Dendritic cell treated with granulocyte-macrophage colony-stimulating factor and Interleukin-4, amounts not matched to agents 40 ng/mL and 50 ng/mL, for 4 days (primary cell): ENCODE data around the gene ZNF747.
"Not testable (repeated sequence)": the region's sequence is repeated elsewhere in the genome, so short reads cannot be mapped to it uniquely, and the experiment has no call there.

ENCODE experiments used
- H3K27ac Mint-ChIP-seq: one replicate; pipeline ENCODE4 v1.8.0; 2022; ENCODE audit warnings: mild to moderate bottlenecking, mixed read lengths
- H3K27me3 Mint-ChIP-seq: one replicate; pipeline ENCODE4 v1.8.0; 2022; ENCODE audit warnings: mild to moderate bottlenecking, mixed read lengths
- H3K36me3 Mint-ChIP-seq: one replicate; pipeline ENCODE4 v1.8.0; 2022; ENCODE audit warnings: low read depth, mixed read lengths
- H3K4me1 Mint-ChIP-seq: one replicate; pipeline ENCODE4 v1.8.0; 2022; ENCODE audit warnings: low read depth, mixed read lengths
- H3K4me3 Mint-ChIP-seq: one replicate; pipeline ENCODE4 v1.8.0; 2022; ENCODE audit warnings: mild to moderate bottlenecking, moderate library complexity, mixed read lengths
- H3K9me3 Mint-ChIP-seq: one replicate; pipeline ENCODE4 v1.8.0; 2022; ENCODE audit warnings: mixed read lengths
- intact Hi-C: fragments of 100-400 bp; cut with micrococcal nuclease; formaldehyde crosslinking; loops from one replicate; pipeline ENCODE4 v1.15.0; 2022

ZNF747 gene

DNA sequence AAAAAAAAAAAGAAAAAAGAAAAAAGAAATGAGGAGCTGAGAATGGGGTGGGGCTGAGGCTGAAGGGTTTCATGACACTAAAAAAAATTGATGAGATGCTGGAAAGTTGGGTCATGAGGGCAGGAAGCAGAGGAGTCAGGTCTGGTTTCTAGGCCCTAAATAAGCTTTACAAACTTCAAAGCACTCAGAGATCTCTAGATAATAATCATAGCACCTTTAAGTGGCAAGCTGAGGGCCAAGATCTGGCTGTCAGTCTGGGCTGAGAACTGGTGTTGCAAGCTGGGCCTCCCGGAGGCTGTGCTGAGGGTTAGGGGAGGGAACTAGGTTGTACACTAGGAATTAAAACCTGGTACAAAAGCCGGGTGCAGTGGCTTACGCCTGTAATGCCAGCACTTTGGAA is 17.1 kb upstream of the ZNF747 start:
- peaks cover 53% of the 10 kb centered on the region for H3K4me1 Mint-ChIP-seq
- no peaks in the 10 kb centered on the region for H3K27me3 Mint-ChIP-seq
- peaks cover 43% of the 10 kb centered on the region for H3K36me3 Mint-ChIP-seq
- H3K4me3 Mint-ChIP-seq: no peak overlapping the region
- no peaks in the 10 kb centered on the region for H3K9me3 Mint-ChIP-seq
- peak overlapping the region; percentile 79 for H3K27ac Mint-ChIP-seq
- intact Hi-C loops: no loop called here

DNA sequence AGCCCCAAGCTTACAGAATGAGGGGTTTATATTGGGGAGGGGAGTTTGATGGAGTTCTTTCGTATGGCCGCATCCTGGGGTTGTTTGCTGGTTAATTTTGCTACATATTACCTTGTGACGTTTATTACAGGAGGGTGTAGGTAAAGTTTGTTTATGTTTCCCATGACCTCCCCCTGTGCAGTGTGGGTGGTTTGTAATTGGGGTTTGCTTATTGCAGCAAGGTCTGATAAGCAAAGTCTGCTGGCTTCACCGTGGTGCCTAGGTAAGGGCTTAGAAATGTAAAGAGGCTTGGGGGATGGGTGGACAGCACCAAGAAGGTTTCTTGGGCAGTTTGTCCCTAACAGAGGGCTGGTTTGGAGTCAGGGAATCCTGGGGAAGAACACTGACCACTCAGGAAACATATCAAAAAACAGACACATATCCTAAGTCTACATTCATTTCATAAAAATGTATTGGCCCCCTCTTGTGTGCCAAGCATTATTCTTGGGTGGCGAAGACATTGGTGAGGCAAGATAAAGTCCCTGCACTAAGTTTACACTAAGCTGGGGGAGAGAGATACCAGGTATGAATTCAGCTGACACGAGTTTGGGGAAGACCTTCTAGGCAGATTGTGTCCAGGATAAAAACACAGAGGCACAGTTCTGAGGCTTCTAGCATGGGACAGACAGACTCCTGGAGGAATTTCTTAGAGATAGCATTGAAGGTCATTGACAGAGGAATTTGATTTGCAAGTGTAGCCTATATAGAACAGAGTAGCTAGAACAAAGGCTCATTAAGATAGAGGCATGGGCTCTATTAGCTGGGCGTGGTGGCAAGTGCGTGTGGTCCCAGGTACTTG is 14.0 kb upstream of the ZNF747 start:
- Mint-ChIP-seq H3K27ac (no peak overlapping the region), H3K36me3 (peaks cover 13% of the 10 kb centered on the region), H3K9me3 (no peaks in the 10 kb centered on the region), H3K4me3 (no peak overlapping the region), H3K27me3 (no peaks in the 10 kb centered on the region), H3K4me1 (peaks cover 52% of the 10 kb centered on the region)
- intact Hi-C loops: no loop called here

DNA sequence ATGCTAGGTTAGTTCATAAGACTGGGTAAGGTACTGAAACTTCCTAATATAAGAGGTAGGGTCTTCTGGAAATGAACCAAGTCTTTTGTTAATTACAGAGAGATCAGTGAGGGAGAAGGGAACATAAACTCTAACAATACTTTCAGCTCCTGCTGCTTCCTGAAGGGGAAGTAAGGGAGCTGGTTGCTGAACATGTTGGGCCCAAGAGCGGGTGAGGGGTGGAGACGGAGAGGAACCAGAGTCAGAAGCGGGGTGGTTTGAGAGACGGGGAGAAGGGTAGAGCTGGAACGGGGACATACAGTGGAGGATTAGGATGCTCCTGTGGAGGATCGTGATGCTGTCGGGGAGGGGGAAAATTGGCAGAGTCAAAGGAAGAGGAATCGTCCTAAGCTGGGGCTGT is 11.5 kb upstream of the ZNF747 start:
- Mint-ChIP-seq H3K4me3 (peak overlapping the region; percentile 68), H3K9me3 (no peaks in the 10 kb centered on the region), H3K27me3 (no peaks in the 10 kb centered on the region), H3K4me1 (peaks cover 31% of the 10 kb centered on the region), H3K36me3 (no peaks in the 10 kb centered on the region), H3K27ac (no peak overlapping the region)
- intact Hi-C loops: no loop called here

DNA sequence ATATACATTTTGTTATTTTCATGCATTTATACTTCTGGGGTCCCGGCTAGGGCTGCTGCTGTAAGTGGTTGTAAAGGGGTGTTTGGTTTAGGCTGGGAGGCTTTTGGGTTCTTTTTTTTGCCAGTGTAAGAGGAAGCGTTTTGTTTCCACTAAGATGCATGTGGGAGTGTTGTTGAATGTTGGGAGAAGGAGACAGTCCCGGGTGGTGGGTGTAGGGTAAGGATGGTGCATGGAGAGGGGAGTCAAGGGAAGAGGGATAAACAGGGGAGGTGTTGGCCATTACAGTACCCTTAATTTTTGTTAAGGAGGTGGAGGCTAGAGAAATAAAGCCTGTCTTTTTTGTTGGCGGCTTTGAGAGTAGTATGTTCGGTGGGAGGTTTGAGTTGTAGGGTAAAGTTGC is 8.4 kb upstream of the ZNF747 start:
- Mint-ChIP-seq H3K36me3 (peaks cover 6% of the 10 kb centered on the region), H3K27me3 (no peaks in the 10 kb centered on the region), H3K4me1 (peaks cover 38% of the 10 kb centered on the region), H3K27ac (no peak overlapping the region), H3K4me3 (no peak overlapping the region), H3K9me3 (no peaks in the 10 kb centered on the region)
- intact Hi-C loops: no loop called here

DNA sequence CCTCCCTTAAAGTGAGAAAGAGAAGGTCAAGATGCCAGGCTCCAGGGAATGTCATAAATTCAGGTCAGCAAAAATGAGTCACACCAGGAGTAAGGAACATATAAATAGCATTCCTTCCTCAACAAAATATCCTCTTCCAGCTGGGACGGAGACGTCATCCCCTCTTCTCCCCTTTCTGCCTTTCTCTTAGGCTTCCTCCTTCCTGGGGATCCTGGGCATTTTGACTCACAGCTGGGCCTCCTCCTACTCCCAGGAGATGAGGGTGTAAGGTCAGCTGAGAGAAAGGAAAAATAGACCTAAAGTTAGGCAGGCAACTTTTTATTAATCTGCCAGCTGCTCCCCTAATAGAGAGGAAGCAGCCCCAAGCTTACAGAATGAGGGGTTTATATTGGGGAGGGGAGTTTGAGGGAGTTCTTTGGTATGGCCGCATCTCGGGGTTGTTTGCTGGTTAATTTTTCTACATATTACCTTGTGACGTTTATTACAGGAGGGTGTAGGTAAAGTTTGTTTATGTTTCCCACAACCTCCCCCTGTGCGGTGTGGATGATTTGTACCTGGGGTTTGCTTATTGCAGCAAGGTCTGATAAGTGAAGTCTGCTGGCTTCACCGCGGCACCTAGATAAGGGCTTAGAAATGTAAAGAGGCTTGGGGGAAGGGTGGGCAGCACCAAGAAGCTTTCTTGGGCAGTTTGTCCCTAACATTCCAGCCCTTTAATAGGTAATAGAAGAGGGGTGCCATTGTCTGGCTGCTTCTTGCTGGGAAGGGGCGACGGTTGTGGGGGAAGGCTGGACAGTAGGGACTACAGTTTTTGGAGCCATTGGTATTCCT is 7.1 kb upstream of the ZNF747 start:
- Mint-ChIP-seq H3K4me3 (no peak overlapping the region), H3K27ac (no peak overlapping the region), H3K36me3 (peaks cover 19% of the 10 kb centered on the region), H3K4me1 (peaks cover 36% of the 10 kb centered on the region), H3K27me3 (no peaks in the 10 kb centered on the region), H3K9me3 (no peaks in the 10 kb centered on the region)
- intact Hi-C loops: no loop called here

DNA sequence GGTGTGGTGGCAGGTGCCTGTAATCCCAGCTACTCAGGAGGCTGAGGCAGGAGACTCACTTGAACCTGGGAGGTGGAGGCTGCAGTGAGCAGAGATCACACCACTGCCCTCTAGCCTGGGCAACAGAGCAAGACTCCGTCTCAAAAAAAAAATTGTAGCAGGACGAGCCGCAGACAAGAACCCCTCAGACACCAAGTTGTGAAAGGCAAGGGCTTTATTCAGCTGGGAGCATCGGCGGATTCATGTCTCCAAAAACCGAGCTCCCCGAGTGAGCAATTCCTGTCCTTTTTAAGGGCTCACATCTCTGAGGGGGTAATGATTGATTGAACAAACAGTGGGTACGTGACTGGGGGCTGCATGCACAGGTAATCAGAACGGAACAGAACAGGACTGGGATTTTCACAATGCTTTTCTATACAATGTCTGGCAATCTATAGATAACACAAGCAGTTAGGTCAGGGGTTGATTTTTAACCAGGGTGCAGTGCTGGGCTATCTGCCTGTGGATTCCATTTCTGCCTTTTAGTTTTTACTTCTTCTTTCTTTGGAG is 6.3 kb upstream of the ZNF747 start:
- H3K27ac Mint-ChIP-seq, H3K9me3 Mint-ChIP-seq, intact Hi-C loops, H3K27me3 Mint-ChIP-seq, H3K4me3 Mint-ChIP-seq: not testable (repeated sequence)
- Mint-ChIP-seq H3K4me1 (peaks cover 36% of the 10 kb centered on the region), H3K36me3 (peaks cover 19% of the 10 kb centered on the region)

DNA sequence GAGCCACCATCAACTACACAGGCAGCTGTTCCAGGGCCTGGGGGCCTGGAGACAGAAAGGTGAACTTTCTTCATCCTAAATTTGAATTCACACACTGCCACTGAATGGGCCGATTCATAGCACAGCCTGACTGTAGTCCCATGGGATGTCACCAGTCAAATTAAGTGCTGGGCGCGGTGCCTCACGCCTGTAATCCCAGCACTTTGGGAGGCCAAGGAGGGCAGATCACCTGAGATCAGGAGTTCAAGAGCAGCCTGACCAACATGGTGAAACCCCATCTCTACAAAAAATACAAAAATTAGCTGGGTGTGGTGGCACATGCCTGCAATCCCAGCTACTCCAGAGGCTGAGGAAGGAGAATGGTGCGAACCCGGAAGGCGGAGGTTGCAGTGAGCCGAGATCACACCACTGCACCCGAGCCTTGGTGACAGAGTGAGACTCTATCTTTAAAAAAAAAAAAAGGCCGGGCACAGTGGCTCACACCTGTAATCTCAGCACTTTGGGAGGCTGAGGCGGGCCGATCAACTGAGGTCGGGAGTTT is 5.4 kb upstream of the ZNF747 start:
- H3K27me3 Mint-ChIP-seq, H3K4me3 Mint-ChIP-seq, intact Hi-C loops, H3K27ac Mint-ChIP-seq, H3K9me3 Mint-ChIP-seq: not testable (repeated sequence)
- peaks cover 23% of the 10 kb centered on the region for H3K36me3 Mint-ChIP-seq
- H3K4me1 Mint-ChIP-seq: peaks cover 37% of the 10 kb centered on the region

DNA sequence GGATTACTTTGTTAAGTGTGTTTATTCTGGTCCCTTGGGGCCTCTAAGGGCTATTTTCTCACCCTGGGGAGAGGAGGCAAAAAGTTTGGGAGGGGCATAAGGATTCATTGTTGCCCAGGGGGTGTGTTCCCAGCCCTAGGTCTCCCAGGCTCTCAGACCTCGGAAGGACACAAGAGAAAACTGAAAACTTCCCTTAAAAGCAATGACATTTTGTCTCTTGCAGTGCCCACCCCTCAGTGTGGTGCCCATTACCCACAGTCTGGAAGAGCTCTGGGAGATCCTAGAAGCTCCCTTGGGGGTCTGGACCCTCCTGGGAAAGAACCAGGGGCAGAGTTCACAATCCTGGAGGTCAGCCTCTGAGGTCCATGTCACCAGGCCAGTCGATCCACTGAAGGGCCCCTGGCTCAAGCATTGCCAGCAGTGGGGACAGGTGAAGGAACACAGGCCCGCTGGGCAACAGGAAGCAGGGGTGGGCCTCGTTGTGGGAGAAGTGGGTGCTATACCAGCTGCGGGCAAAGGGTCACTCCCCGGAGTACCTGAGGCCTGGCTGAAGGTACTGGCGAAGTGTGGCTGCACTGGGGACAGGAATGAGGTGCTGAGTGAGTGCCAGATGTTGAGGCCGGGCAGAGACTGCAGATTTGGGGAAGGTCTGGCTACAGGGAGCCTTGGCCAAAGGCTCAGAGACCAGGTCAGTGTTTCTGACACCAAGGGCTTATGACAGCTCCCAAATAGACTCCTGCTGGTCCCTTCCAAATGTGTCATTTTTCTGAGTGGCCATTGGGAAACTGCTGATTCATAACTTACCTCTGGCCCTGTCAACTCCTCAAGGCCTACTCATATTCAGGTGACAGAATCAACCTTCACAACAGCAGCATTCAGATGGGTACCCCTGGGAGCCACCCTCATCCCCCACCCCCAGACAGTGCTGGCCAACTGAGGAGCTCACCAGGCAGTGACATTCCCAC is 4.6 kb upstream of the ZNF747 start:
- intact Hi-C loops: no loop called here
- H3K27me3 Mint-ChIP-seq: no peaks in the 10 kb centered on the region
- peak overlapping the region; percentile 12 for H3K27ac Mint-ChIP-seq
- no peaks in the 10 kb centered on the region for H3K9me3 Mint-ChIP-seq
- peaks cover 39% of the 10 kb centered on the region for H3K4me1 Mint-ChIP-seq
- peaks cover 31% of the 10 kb centered on the region for H3K36me3 Mint-ChIP-seq
- no peak overlapping the region for H3K4me3 Mint-ChIP-seq

DNA sequence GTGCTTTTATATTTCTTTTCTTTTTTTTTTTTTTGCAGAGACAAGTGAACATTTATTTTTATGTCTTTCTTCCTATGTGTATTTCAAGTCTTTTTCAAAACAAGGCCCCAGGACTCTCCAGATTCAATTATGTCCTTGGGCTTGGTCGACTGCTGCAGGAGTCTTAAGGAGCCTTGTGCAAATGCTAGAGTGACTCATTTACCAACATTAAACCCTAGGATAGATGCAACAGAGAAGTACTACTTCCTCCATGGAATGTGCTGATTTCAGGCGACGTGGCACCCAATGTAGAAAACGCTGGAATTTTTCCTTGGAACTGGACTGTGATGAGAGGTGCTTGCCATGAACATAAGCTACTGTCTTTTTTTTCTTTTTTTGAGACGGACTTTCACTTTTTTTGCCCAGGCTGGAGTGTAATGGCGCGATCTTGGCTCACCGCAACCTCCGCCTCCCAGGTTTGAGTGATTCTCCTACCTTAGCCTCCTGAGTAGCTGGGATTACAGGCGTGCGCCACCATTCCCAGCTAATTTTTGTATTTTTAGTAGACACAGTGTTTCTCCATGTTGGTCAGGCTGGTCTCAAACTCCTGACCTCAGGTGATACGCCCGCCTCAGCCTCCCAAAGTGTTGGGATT is 1.9 kb upstream of the ZNF747 start:
- intact Hi-C loops, H3K27me3 Mint-ChIP-seq, H3K9me3 Mint-ChIP-seq: not testable (repeated sequence)
- Mint-ChIP-seq H3K4me1 (peaks cover 46% of the 10 kb centered on the region), H3K27ac (peak overlapping the region; percentile 90), H3K36me3 (peaks cover 51% of the 10 kb centered on the region), H3K4me3 (peak overlapping the region; percentile 87)

DNA sequence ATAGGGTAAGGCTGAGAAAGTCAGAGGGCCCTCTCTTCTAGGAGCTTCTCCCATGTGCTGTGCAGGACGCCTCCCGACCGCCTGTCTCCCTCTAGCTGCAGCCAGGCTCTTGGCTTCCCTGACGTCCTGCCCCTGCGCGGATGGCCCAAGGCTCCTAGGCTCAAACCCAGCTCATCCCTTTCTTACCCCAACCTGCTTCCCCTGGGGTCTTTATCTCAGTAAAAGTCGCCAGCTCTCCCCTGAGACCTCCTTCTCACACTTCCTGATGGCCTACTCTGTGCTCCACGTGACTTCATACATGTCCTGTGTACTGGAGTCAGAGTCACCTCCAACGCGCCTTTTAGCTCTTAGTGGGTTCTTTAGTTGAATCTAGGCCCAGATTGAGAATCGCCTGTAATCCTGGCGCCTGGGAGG is 1.1 kb upstream of the ZNF747 start:
- no peaks in the 10 kb centered on the region for H3K27me3 Mint-ChIP-seq

DNA sequence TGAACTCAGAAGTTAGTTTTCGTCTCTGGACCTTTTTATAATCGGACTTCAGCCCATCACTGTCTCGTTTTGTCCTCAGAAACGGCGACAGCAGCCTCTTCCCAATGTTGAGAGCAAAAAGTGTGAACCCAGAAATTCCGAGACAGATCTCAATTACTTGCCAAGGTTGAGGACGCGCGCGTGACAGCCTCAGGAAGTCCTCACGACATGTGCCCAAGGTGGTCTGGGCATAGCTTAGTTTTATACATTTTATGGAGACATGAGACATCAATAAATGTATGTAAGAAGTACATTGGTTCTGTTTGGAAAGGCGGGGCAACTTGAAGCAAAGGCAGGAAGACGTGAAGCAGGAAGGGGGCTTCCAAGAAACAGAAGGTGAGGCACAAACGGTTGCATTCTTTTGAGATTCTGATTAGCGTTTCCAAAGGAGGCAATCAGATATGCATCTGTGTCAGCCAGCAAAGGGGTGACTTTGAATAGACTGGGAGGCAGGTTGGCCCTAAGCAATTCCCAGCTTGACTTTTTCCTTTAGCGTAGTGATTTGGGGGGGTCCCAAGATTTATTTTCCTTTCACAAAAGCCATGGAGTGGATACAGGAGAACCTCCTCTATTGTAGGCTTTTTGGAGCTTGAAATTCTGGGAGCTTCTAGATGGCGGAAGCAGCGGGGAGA is 583 bp upstream of the ZNF747 start:
- Mint-ChIP-seq H3K27ac (peak overlapping the region; percentile 90), H3K4me3 (peak overlapping the region; percentile 87), H3K27me3 (no peaks in the 10 kb centered on the region), H3K4me1 (peaks cover 59% of the 10 kb centered on the region), H3K36me3 (peaks cover 64% of the 10 kb centered on the region), H3K9me3 (no peaks in the 10 kb centered on the region)
- intact Hi-C loops: no loop called here

More for the DNA sequence above, 1.1 kb upstream of the ZNF747 start:
- peak overlapping the region; percentile 87 for H3K4me3 Mint-ChIP-seq
- intact Hi-C loops: no loop called here
- no peaks in the 10 kb centered on the region for H3K9me3 Mint-ChIP-seq
- peaks cover 53% of the 10 kb centered on the region for H3K4me1 Mint-ChIP-seq
- peaks cover 58% of the 10 kb centered on the region for H3K36me3 Mint-ChIP-seq
- peak overlapping the region; percentile 90 for H3K27ac Mint-ChIP-seq

DNA sequence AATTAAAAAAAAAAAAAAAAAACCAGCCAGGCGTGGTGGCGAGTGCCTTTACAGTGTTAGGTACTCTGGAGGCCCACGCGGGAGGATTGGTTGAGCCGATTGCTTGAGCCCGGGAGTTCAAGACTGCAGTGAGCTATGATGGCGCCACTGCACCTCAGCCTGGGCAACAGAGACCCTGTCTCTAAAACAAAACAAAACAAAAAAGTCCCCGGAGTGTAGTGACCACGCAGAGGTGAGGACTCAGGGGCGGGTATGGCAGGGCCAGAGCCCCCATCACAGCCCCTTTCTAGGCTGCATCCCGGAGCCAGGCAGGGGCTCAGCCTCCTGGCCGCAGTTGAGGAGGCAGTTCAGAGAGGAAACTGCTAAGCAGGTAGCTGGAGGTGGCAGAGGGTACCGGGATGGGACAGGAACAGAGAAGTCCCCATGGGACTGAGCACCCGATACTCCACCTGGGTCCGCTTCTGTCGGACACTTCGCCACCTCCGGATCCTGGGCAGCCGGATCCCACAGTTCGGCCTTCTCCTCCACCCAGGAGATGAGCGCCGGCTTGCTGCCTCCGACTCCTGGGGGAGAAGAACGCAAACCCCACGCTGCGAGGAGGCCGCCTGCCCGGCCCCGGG is 800 bp downstream of the ZNF747 start:
- Mint-ChIP-seq H3K27me3 (no peaks in the 10 kb centered on the region), H3K36me3 (peaks cover 58% of the 10 kb centered on the region), H3K27ac (peak overlapping the region; percentile 90), H3K4me3 (peak overlapping the region; percentile 87), H3K9me3 (no peaks in the 10 kb centered on the region), H3K4me1 (peaks cover 69% of the 10 kb centered on the region)
- intact Hi-C loops: no loop called here
